Common myeloid progenitor, CD34-positive (primary cell): ENCODE data around the gene RALB.

Experiments
- CTCF ChIA-PET: fragments of 350-600 bp; sonication (Branson Sonifier 250); formaldehyde crosslinking; loops from one replicate; lab custom pipeline; 2021; ENCODE audit warnings: antibody characterized with exemption; lab: Charles Lee
- POLR2A ChIA-PET: fragments of 350-600 bp; sonication (Branson Sonifier 250); formaldehyde crosslinking; loops from one replicate; lab custom pipeline; 2021; ENCODE audit warnings: antibody characterized with exemption; lab: Charles Lee
- DNase-seq, 3 donors: peaks; one replicate each; pipeline versions ENCODE4 v3.0.0 to v3.0.0-alpha.2; 2013
- H3K27ac ChIP-seq, 2 experiments: 1 replicate in 1 of 2; 2 replicates in 1 of 2; pipeline ENCODE4 v1.7.0; 2013; ENCODE audit warnings: inconsistent platforms in 2 of 2, low read length in 2 of 2, mild to moderate bottlenecking in 2 of 2, low read depth in 1 of 2, moderate library complexity in 1 of 2; ENCODE audit not compliant: severe bottlenecking in 2 of 2, insufficient read depth in 1 of 2, poor library complexity in 1 of 2
- H3K27me3 ChIP-seq, 5 experiments: replicated peaks in 2 of 5; 1 replicate in 3 of 5; 2 replicates in 2 of 5; pipeline versions ENCODE4 v1.6.1 to v1.7.0; 2013; ENCODE audit warnings: low read length in 4 of 5, mild to moderate bottlenecking in 2 of 5, moderate library complexity in 2 of 5, inconsistent platforms in 1 of 5; ENCODE audit not compliant: insufficient read depth in 5 of 5, control insufficient read depth in 4 of 5
- H3K36me3 ChIP-seq, 4 experiments: 1 replicate in 2 of 4; 2 replicates in 2 of 4; pipeline versions ENCODE4 v1.6.1 to v1.7.0; 2013; ENCODE audit warnings: low read length in 3 of 4, control low read depth in 1 of 4, mild to moderate bottlenecking in 1 of 4; ENCODE audit not compliant: control insufficient read depth in 4 of 4, insufficient read depth in 4 of 4
- H3K4me1 ChIP-seq, 4 experiments: 1 replicate in 3 of 4; 2 replicates in 1 of 4; pipeline versions ENCODE4 v1.6.1 to v1.7.1; 2013; ENCODE audit warnings: low read length in 3 of 4, mild to moderate bottlenecking in 3 of 4, control low read depth in 1 of 4, inconsistent platforms in 1 of 4, moderate library complexity in 1 of 4; ENCODE audit not compliant: control insufficient read depth in 4 of 4, insufficient read depth in 4 of 4; ENCODE audit errors: control extremely low read depth in 1 of 4
- H3K4me3 ChIP-seq, 7 experiments: 1 replicate in 4 of 7; 2 replicates in 3 of 7; pipeline versions ENCODE4 v1.5.1 to v1.7.0; 2013; ENCODE audit warnings: mild to moderate bottlenecking in 7 of 7, low read length in 6 of 7, moderate library complexity in 6 of 7, inconsistent platforms in 2 of 7, low read depth in 2 of 7, control low read depth in 1 of 7; ENCODE audit not compliant: insufficient read depth in 4 of 7, control insufficient read depth in 1 of 7; ENCODE audit errors: extremely low read depth in 1 of 7
- H3K9me3 ChIP-seq, 5 experiments: 1 replicate in 4 of 5; 2 replicates in 1 of 5; pipeline versions ENCODE4 v1.6.1 to v1.7.1; 2013; ENCODE audit warnings: low read length in 4 of 5, mild to moderate bottlenecking in 2 of 5, inconsistent platforms in 1 of 5, low read depth in 1 of 5, moderate library complexity in 1 of 5; ENCODE audit not compliant: control insufficient read depth in 4 of 5, insufficient read depth in 2 of 5; ENCODE audit errors: control extremely low read depth in 1 of 5
- WGBS: methylation state at CpG from one replicate; pipeline ENCODE4 v1.1.5; 2013; ENCODE audit not compliant: insufficient coverage; 5-methylcytosine and 5-hydroxymethylcytosine counted together

Gene RALB

DNA sequence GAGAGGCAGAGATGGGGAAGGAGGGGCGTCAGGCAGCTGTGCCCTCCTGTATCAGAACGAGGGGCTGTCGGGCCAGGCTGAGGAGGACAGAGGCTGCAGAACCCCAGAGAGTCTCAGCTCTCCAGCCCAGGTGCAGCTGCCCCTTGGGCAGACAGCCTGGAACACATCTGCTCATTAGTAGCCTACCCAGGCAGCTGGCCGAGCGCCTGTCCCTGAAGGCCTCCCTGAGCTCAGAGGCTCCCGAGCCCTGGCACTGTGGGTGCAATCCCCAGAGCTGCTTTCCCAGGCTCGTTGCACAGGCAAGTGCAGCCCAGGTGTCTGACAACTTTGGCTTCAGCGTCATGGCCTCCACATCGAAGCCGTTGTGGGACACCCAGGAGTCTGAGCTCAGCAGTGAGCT is 16.3 kb upstream of the RALB start:
- no peak overlapping the region for H3K4me3 ChIP-seq
- ChIA-PET POLR2A (no interaction called here), CTCF (interaction anchor here (1.1 to 1.3 kb wide), 5 partner anchors 9 to 92 kb away, joined by 3 to 6 read pairs (median 3); no protein-coding TSS in a partner anchor)

DNA sequence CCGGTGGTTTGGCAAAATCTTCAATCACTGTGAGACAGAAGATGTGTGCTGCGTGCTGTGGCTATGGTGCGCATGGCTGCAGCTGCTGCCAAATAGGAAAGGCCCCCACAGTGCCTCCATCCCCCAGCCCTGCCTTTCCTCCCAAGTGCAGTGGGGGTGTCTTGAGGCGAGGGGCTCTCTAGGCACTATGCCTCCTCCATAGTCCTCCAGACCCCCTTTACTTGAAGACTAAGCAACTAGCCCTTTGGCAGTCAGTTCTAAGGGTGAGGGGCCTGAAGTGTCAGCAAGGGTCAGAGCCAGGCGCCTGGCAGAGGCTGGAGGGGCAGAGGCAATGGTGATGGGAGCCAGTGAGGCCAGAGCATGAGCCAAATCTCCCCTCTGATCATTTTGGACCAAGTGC is 15.9 kb upstream of the RALB start:
- peaks cover 8 to 22% (median 14%) of the 10 kb centered on the region in 4 experiments for H3K4me1 ChIP-seq
- ChIA-PET CTCF (interaction anchor here (1.2 to 1.3 kb wide), 3 partner anchors 8 to 92 kb away, joined by 3 to 6 read pairs (median 4); no protein-coding TSS in a partner anchor), POLR2A (no interaction called here)
- no peak overlapping the region for H3K27ac ChIP-seq
- no peaks in the 10 kb centered on the region for H3K9me3 ChIP-seq
- 95% methylated on average over 3 of the region's 5 CpGs for WGBS
- no peaks in the 10 kb centered on the region for H3K36me3 ChIP-seq
- no peak for DNase-seq
- no peak overlapping the region for H3K4me3 ChIP-seq
- no peaks in the 10 kb centered on the region for H3K27me3 ChIP-seq

More for the DNA sequence above, 16.3 kb upstream of the RALB start:
- WGBS = 97% methylated on average over 10 of the region's 10 CpGs
- H3K27ac ChIP-seq = no peak overlapping the region
- no peak for DNase-seq
- no peaks in the 10 kb centered on the region for H3K27me3 ChIP-seq
- H3K36me3 ChIP-seq = no peaks in the 10 kb centered on the region
- H3K4me1 ChIP-seq = peaks cover 8 to 24% (median 16%) of the 10 kb centered on the region in 4 experiments
- no peaks in the 10 kb centered on the region for H3K9me3 ChIP-seq

DNA sequence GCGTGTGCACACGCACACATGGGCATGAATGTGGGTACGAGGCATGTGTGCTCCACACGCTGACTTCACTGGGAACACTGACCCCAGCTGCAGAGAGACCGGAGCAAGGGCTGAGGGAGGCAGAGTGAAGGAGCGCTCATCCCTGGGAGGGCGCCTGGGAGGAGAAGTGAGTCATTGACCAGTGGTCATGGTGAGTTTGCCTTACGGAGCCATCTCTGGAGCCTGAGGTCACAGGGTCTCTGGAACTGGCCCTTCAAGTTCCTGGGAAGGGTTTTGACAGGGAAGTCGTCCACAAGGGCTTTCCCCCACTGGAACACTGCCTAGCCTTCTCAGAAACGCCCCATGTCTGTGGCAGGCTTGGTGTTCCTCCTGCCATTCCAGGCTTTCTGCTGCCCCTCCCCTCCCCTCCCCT is 15.2 kb upstream of the RALB start:
- Histone ChIP-seq H3K27ac (no peak overlapping the region), H3K4me3 (no peak overlapping the region), H3K36me3 (no peaks in the 10 kb centered on the region), H3K9me3 (no peaks in the 10 kb centered on the region), H3K27me3 (no peaks in the 10 kb centered on the region), H3K4me1 (peaks cover 5 to 19% (median 9%) of the 10 kb centered on the region in 4 experiments)
- DNase-seq = no peak
- 92% methylated on average over 8 of the region's 10 CpGs for WGBS
- CTCF ChIA-PET = no interaction called here
- POLR2A ChIA-PET = no interaction called here

DNA sequence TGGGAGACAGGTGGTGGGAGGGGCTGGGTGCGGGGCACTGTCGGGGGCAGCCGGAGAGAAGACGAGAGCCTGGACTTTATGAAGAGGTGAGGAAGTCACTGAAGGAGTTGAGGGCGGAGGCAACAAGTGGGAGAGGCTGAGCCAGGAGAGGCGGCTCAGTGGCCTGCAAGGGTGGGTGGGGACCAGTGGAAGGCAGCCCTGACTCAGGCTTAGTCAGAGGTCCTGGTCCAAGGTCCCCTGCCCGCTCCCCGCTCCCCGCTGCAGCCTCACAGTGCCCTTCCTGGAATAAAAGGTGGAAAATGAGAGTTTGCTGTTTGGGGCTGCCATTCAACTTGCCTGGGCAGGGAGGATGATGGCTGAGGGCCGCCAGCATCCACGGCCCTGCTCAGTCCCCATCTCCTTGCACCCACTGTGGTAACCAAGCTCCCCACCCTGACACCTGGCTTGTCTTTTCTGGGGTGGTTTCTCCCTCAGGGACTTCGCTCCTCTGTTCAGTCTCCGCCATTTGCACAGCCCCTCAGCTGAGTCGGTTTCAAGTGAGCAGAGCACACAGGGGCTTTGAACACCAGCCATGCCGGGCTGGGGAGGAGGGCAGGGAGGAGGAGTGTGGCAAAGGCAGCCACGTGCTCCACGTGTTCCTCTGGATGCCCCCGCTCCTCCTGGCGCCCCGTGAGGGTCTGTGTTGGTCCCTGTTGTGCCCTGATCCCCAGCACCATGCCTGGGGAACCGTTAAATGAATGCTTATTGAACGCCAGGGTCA is 13.7 kb upstream of the RALB start:
- Histone ChIP-seq H3K4me1 (peaks cover 0 to 7% (median 5%) of the 10 kb centered on the region in 4 experiments), H3K27ac (no peak overlapping the region), H3K4me3 (no peak overlapping the region), H3K9me3 (no peaks in the 10 kb centered on the region), H3K36me3 (no peaks in the 10 kb centered on the region), H3K27me3 (no peaks in the 10 kb centered on the region)
- DNase-seq = no peak
- ChIA-PET POLR2A (no interaction called here), CTCF (interaction anchor here (2.1 kb wide), 1 partner anchor 12 kb away, joined by 9 read pairs; no protein-coding TSS in a partner anchor)
- 95% methylated on average over 15 of the region's 22 CpGs for WGBS

DNA sequence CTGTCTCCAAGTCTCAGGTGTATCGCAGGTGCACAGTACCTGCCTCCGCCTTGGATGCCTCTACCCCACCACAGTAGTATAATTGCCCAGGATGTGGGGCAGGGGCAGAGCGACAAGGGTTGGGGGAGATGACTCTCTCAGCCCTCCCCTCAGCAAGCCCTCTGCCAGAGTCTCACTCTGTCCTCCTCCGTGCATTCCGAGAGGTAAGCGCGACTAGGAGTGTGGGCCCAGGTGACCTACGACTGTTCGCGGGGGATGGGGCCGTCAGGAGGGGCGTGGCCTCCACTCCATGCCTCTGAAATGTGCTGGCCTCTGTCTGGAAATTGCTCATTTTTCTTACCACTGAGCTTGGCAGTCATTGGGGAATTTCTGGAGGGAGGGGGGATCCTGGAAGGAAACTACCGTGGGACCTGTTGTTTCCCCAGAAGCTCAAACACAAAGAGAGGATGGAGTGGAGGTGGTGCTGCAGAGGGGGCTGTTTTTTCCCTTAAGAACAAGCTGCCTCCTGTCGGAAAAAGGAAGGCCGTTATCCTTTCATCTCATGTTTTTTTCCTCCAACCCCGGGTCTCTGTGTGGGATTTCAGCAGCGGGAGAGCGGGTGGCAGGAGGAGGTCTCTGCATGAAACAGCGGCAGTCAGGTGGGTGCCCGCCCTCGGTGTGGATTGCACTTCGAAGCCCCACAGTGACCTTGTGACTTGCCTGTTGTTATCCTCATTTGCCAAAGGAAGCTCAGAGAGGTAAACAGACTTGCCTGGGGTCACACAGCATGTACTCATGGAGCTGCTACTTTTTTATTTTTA is 13.0 kb upstream of the RALB start:
- no peak overlapping the region for H3K27ac ChIP-seq

DNA sequence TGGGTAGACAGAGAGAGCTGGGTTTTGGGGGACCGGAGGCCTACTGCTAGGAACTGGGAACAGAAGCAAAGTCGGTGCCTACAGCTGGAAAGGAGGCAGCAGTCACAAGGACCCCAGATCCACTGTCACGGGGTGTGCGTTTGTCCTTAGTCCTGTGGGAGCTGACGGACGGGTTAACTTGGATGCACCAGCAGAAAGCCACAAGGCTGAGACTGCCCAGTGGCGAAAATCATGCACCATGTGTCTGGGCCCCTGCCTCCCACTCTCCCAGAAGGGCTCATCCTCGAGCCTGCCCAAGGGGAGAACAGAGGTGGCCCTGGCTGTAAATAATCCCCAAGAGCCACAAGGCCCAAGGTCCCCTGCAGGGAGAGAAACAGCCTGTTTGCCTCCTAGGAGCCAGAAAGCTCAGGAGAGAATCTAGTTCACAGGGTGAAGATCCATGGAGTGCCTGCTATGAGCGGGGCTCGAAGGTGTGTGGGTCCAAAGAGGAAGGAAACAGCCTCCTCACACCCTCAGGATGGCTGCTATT is 11.7 kb upstream of the RALB start:
- no peak for DNase-seq
- peaks cover 0 to 18% (median 13%) of the 10 kb centered on the region in 4 experiments for H3K4me1 ChIP-seq
- ChIA-PET CTCF (interaction anchor here (1.1 to 2.1 kb wide), 2 partner anchors 8 to 10 kb away, joined by 3 to 9 read pairs; no protein-coding TSS in a partner anchor), POLR2A (no interaction called here)
- H3K36me3 ChIP-seq = no peaks in the 10 kb centered on the region
- H3K4me3 ChIP-seq = no peak overlapping the region
- no peak overlapping the region for H3K27ac ChIP-seq
- no peaks in the 10 kb centered on the region for H3K27me3 ChIP-seq
- H3K9me3 ChIP-seq = no peaks in the 10 kb centered on the region
- 91% methylated on average over 10 of the region's 10 CpGs for WGBS

More for the DNA sequence above, 13.0 kb upstream of the RALB start:
- peaks cover 0 to 7% (median 5%) of the 10 kb centered on the region in 4 experiments for H3K4me1 ChIP-seq
- DNase-seq = no peak
- H3K9me3 ChIP-seq = no peaks in the 10 kb centered on the region
- ChIA-PET CTCF (interaction anchor here (0.7 to 2.1 kb wide), 2 partner anchors 11 to 51 kb away, joined by 3 to 9 read pairs; no protein-coding TSS in a partner anchor), POLR2A (no interaction called here)
- H3K27me3 ChIP-seq = no peaks in the 10 kb centered on the region
- H3K36me3 ChIP-seq = no peaks in the 10 kb centered on the region
- 84% methylated on average over 20 of the region's 22 CpGs for WGBS
- H3K4me3 ChIP-seq = no peak overlapping the region
